NCI-H187 treated with DMSO at 0.1 percent for 48 hours (cell line): ENCODE results near the gene SARDH.

Experiments used
- DNase-seq: peaks from one replicate; lab custom pipeline; 2025; lab: John Stamatoyannopoulos, UW

Gene SARDH

GRCh38 chr9:133714606-133715294 is 23.4 kb downstream of the SARDH start:
- no peak for DNase-seq

GRCh38 chr9:133713960-133714495 is 24.1 kb downstream of the SARDH start:
- DNase-seq: no peak

GRCh38 chr9:133713150-133713959 is 24.8 kb downstream of the SARDH start:
- no peak for DNase-seq

- no peak for DNase-seq
These were observed 25.7 kb downstream of the SARDH start for GRCh38 chr9:133712221-133713100.

GRCh38 chr9:133711428-133712220 is 26.5 kb downstream of the SARDH start:
- no peak for DNase-seq

- DNase-seq: no peak
These were observed 27.3 kb downstream of the SARDH start for GRCh38 chr9:133710661-133711427.

- DNase-seq: no peak
These were observed 28.2 kb downstream of the SARDH start for GRCh38 chr9:133709691-133710571.

GRCh38 chr9:133709015-133709611 is 29.0 kb downstream of the SARDH start:
- DNase-seq: no peak

- no peak for DNase-seq
These were observed 29.7 kb downstream of the SARDH start for GRCh38 chr9:133708246-133709014.

GRCh38 chr9:133707763-133708245 is 30.3 kb downstream of the SARDH start:
- no peak for DNase-seq

GRCh38 chr9:133707065-133707762 is 30.9 kb downstream of the SARDH start:
- no peak for DNase-seq

- DNase-seq: no peak
These were observed 31.7 kb downstream of the SARDH start for GRCh38 chr9:133706307-133707050.

- no peak for DNase-seq
These were observed 32.6 kb downstream of the SARDH start for GRCh38 chr9:133705576-133705975.

GRCh38 chr9:133704711-133705181 is 33.4 kb downstream of the SARDH start:
- DNase-seq: no peak

GRCh38 chr9:133703591-133704399 is 34.4 kb downstream of the SARDH start:
- no peak for DNase-seq
